HG02938 (cell line): ENCODE results near the gene HOXC4.
"Not testable (repeated sequence)": the region's sequence is repeated elsewhere in the genome, so short reads cannot be mapped to it uniquely, and the experiment has no call there.

Experiments
- ATAC-seq: cut with Tn5 transposase; IDR thresholded peaks from one replicate; pipeline ENCODE4 v1.9.1; 2021; ENCODE audit warnings: mild to moderate bottlenecking, moderate library complexity; ENCODE audit not compliant: unreplicated experiment

Gene HOXC4

DNA sequence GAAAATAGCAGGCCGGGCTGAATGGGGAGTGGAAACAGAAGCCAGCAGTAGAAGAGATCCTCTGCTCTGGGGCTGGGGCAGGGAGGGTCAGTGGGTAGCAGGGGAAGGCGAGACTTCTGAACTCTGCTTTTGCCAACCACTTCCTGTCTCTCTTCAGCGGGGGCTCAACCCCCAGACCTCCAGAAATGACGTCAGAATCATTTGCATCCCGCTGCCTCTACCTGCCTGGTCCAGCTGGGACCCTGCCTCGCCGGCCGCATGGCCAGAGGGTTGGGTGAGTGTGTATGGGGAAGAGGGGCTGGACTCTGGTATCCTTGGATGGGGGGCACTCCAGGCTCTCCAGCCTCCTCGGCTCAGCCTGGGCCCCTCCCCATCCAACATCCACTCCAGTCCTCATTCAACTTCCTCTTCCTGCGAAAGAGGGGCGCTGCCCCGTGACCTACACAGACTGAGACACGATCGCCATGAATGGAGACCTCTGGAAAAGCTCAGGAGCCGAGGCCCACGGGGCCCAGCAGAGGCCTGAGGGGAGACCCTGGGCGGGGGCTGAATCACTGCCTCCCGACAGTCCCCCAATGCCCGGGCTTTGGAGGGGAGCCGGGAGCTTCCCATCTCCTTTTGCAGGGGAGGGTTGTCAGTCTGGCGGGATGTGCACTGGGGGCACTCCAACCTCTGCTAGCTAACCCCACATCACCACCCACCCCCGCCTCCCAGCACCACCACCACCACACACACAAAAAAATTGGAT is 458 bp upstream of the HOXC4 start:
- ATAC-seq = peak; percentile 58

DNA sequence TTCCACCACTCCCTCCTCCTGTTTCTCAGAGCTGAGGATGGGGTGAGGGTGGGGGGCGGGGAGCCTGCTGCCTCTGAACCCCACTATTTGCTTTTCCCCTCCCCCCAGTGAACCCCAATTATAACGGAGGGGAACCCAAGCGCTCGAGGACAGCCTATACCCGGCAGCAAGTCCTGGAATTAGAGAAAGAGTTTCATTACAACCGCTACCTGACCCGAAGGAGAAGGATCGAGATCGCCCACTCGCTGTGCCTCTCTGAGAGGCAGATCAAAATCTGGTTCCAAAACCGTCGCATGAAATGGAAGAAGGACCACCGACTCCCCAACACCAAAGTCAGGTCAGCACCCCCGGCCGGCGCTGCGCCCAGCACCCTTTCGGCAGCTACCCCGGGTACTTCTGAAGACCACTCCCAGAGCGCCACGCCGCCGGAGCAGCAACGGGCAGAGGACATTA is 1.1 kb downstream of the HOXC4 start:
- no peak for ATAC-seq

DNA sequence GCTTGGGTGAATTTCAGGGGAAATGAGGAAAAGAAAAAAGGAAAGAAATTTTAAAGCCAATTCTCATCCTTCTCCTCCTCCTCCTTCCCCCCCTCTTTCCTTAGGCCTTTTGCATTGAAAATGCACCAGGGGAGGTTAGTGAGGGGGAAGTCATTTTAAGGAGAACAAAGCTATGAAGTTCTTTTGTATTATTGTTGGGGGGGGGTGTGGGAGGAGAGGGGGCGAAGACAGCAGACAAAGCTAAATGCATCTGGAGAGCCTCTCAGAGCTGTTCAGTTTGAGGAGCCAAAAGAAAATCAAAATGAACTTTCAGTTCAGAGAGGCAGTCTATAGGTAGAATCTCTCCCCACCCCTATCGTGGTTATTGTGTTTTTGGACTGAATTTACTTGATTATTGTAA is 1.9 kb downstream of the HOXC4 start:
- ATAC-seq = no peak

DNA sequence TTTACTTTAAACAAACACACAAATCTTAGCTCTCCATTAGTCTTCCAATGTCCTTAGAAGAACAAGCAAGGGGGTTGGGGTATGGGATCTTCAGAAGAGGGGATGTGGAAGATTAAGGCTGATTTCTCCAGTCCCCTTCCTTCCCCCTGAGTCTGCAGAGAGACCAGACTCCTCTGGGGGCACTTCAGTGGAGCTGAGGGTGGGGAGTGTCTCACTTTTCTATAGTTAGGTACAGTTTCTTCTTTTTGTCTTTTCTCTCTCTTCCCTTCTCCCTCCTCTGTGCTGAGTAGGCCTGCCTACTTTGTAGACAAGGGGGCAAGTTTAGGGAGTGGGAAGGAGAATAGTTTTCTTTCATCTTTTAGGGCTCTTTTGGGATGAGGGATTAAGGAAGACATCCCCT is 2.5 kb downstream of the HOXC4 start:
- no peak for ATAC-seq

DNA sequence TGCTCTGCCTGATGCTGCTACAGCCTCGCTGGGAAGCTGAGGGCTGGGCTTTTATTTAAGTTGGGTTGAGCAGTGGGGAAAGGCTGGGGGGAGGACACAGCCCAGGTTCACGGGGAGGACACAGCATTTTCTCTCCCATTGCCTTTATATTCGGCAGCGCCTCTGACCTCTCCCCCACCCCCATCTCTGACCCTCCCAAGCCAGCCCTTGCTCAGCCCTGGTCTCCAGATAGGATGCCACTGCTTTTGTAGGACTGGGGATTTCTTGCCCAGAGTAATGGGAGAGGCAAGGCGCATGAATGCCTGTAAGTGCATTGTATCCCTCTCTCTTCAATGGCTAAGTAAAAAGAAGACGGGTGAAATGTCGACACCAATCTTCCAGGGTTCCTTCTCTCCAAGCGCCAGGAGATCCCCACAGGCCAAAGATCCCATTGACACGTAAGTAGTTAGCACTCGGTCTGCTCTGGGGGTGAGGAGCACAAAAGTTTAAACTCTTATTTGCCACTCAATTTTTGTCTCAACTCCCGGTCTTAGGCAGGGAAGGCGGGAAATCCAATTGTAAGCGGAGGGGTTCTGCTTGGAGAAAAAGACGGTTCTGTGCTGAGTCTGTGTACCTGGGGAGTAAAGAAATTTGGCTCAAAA is 4.6 kb downstream of the HOXC4 start:
- ATAC-seq = no peak

DNA sequence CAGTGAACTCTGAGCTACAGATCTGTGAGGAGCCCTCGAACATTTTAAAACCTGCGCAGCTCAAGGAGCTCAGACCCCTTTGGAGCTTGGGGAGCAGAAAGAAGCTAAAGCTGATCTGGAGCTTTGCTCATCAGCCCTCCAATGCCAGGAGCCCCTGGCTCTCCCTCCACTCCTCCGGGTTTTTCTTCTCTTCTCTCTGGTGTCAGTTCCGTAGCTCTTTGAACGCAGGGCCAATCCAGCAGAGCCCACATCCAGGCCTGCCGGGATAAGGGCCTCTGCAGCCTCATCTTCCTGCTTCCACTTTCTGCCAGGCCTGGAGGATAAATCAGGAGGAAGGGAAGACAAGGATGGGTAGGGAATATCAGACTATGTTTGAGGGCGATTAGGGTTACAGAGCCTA is 6.0 kb downstream of the HOXC4 start:
- no peak for ATAC-seq

DNA sequence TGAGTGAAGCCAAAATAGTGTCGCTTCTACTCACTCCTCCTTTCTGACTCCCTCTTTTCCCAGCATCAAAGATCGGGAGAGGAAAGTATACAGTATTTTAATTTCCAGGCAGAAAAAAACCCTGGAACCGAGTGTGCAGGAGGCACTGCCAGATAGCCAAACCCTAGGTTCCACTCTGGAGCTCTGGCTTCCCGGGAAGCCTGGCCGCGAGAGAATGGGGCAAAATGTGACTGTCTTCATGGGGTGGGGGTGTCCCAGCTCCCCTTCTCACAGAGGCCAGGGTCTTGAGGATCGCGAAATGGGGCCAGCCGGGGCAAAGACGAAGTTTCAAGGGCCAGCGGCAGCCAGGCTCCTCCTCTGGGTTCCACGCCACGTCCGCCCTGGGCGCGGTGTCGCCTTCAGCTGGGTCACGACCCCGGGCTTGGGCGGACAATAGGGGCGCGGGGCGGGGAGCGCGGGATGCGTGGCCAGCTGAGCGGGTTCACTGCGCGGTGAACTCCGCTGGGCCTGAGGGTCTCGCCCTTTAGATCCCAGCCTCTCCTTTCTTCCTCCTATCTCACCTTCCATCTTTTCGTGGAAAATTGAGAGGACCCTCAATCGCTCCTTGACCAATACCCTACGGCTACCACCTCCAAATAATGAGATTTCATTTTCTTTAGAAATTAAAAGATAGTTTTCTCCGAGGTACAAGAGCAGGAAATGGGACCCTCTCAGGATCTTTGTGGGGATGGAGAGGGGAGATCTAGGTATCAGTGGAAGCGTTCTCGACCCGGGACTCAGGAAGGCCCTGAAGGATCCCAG is 6.7 kb downstream of the HOXC4 start:
- no peak for ATAC-seq

DNA sequence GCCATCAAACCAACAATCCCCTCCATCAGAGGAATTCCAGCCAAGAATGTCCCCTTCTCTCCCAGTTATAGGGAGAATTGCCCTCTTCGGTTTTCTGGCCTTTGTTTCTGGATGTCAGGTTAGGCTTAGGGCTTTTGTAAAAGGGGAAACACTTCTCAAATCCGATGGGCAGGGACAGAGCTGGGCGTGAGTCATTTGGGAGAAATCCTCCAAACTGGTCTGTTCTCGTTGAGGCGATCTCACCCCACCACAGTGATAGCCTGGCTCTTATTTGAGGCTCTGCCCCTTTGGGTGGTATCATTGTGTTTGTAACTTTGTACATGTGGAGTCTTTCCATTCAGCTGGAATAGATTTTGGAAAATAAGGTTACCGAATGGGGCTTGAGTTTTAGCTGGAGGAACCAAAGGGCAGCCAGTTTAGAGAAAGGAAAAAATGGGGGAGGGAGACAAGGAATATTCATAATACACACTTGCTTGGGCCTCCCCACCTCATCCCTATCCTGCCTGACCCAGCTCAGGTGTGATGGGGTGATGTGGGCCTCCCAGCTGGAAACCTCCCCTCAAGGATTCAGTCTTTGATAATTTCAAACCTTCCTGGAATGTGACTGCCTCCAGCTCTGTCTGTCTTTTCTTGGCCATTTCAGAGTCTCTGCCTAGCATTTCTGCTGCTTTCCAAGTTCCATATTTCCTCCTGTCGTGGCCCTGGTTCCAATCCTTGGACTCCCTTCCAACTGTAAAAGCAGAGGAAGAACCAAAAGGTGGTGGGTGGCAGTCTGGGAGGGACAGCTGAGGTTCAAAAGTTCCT is 7.5 kb downstream of the HOXC4 start:
- ATAC-seq = no peak

DNA sequence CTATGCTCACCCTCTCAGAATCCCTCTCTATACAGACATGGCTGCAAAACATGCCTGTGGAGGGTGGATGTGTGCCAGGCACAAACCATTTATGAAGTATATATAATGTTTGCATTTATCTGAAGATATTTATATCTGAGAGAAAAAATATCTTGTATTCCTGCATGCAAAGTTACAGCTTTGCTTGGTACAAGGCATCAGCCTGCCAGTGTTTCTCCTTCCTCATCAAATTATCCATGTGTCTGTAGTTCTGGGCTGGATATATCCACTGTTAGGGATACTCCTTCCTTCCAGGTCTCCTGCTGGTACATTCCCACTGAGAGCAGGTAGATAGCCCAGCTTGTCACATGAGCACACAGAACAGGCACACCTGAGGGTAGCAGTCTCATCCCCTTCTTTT is 12.0 kb downstream of the HOXC4 start:
- ATAC-seq = no peak

DNA sequence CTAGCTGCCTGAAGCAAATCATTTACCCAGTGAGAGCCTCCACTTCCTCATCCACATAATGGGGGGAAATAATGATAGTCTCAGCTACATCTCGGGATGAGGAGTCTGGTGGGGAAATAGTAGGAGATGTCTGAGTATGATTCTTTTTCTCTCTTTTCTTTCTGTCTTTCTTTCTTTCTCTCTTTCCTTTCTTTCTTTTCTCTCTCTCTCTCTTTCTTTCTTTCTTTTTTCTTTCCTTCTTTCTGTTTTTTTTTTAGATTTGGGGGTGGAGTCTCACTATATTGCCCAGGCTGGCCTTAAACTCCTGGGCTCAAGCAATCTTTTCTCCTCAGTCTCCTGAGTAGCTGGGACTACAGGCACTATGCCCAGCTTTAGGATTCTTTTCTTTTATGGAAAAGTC is 12.8 kb downstream of the HOXC4 start:
- no peak for ATAC-seq

DNA sequence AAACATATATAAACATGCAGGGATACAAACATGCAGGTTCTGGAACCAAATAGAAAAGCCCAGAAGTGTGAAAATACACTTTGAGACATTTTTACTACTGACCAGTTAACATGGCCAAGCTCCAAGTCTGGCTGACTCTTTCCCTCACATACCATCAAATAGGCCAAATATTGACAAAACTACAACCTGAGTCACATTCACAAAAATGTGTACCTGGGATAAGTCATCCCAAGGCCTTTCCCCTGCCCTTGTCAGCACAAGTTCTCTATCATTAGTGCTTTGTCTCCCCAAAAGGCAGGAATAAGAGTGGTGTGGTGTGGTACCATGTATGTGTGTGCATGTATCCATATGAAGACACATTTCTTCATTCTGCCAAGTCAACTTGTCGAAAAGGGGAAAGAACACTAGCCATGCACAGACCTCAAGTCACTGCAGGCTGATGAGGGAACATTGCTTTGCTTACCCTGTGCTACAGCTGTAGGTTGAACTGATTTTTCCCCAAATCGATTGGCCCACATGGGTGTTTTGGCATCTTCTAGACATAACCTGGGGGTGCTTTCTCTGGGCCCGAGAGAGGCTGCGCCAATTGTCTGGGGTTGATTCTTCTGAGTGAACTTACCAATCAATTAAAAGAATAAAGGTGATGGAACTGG is 14.9 kb downstream of the HOXC4 start:
- ATAC-seq = no peak

DNA sequence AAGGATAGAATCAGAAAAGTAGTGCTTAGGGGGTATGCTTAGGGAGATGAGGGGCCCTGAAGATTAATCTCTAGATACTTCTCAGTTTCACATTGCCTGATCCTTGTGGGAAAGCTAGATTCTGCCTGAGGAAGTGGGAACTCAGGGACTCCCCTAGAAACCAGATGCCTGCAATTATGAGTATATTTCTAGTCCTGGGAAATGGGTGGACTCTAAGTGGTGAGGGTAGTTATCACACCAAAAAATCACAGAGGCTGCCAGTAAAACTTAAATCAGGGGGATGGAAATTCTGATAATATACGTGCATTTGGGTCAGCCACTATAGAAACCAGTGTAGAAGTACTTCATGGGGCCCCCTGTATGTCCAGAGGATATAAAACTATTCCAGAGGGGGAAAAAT is 18.3 kb downstream of the HOXC4 start:
- ATAC-seq = no peak

DNA sequence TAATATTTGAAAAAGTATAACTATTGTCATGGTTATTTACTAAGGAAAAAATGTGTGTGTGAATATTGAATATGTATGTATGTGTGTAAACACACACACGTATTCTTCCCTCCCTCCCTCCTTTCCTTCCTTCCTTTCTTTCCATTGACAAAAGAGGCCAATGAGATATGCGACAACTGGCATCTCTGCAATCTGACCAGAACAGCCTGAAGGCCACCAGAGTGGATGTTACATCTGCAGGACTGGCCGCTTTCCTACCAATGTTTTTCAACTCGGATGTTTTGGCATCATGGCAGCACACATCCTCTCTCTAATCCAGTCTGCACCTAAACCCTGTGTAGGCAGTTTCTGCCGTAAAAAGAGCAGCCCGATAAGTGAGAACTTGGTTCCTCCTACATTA is 20.7 kb downstream of the HOXC4 start:
- ATAC-seq = no peak

DNA sequence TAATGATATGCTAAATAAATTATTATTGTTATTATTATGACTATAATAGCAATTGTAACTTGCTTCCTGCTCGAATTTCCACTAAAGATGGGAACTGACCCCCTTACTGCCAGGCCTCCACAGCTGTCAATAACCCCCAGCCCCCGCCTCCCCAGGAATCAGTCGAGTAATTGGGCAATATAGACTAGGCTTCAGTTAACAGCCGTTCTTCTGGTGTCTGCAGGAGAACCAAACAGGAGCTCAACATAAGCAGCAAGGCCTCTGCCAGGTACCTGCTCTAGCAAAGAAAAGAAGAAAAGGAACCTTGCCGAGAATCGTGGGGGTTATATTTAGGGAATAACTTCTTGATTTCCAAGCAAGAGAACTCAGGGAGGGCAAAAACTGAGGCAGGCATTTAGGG is 21.8 kb downstream of the HOXC4 start:
- ATAC-seq = no peak

DNA sequence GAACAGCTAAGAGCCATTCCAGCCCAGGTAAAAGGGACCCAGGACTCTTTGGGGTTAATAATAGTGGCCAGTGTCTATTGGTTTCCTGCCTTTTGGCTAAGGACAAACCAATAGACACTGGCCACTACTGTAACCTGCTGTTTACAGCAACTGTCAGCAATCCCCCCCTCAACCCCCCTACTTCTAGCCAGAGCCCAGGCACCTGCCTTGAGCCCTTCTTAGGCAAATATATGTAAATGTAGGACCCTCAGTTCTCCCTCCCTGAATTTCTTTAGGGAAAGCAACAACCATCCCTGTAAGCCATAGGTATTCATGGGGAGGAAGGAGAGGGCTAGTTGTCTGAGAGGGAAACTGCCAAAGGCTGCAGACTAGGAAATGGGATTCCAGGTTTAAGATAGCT is 22.3 kb downstream of the HOXC4 start:
- no peak for ATAC-seq

DNA sequence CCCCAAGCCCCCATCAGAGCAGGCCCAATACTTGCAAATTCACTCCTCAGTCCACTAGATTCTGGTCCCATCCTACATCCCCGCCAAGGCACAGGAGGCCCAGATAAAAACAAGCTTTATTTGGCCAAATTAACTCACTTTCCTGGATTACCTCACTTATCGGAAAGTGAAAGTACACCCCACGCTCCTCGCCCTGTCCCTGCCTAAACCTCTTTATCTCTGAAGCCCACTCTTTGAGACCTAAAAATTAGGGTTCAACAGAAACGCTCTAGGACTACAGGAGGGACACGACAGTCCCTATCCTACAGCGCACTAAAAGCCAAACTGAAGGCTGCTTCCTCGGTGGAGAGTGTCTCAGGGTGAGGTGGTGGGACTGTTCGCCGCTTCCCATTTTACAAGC is 24.2 kb downstream of the HOXC4 start:
- not testable (repeated sequence) for ATAC-seq

DNA sequence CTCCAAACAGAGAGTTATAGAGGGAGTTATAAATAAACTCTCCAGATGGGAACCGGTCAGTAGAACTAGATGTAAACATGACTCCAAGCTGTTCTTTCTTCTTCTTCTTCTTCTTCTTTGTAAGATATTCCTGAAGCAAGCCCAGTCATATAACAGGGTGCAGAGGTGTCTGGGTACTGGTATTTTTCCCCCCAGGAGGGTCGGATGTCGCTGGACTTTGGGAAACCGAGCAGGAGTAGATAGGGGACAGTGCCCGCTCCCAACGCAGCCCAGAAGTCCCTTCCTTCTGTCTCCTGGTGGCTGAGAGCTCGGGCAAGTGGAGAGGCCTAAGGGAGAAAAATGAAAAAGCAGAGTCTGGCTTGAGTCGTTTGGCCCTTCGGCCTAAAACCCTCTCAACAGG is 25.5 kb downstream of the HOXC4 start:
- ATAC-seq = not testable (repeated sequence)

DNA sequence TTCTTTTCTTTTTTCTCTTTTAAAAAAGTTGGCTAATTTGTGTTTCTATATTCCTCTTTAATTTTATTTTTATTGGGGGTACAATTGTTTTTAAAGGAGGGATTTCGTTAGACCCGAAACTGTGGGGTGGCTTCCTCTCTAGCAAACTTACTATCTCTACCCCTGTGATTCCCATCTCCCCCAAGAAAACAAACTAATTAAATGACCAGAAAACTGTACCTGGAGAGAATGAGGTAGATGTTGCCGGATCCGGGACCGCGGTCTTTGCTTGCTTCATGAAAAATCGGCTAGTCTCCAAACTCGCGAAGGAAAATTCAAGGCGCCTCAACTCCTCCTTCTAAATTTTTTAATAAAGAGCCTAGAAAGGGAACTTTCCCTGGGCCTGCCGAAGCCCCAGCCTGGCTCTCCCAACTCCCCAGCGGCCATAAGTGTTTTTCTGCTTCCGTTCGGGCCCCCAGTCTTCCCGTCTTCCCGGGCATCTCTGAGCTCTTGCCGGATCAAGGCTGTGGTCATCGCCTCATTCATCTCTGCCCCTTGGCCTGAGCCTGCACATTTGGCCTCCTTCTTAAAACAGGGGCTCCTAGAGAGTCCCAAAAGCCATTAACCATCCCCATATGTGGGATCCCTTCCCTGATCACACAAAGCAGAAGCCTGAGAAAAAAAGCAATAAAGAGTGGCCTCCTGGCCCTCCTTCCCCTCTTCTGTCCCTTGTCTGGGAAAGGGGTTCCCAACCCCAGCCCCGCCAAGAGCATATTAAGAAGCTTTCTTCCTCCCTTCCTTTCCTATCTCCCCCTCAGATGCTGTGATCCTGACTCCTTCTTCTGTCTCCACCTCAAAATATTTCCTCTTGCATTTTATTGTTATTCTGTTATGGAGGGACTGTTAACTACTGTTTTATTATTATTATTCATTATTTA is 26.6 kb downstream of the HOXC4 start:
- ATAC-seq = not testable (repeated sequence)

DNA sequence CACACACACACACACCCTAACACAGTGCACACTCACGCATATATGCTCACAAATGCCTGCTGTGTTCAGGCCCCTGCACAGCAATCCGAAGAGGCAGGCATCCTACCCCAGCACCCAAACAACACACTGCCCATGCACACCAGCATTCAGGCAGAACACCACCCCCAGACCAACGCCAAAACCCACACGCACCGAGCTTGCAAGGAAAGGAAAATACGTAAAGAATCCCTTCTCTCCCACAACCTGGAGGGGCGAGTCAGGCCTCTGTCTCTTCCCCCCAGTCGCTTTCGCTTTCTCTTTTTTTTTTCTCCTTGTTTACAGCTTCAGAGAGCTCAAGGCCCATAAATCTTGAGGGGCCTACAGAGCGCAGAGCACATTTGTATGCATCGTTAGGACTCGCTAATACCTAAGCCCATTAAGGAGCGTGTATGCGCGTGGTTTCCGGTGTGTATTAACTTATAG is 27.4 kb downstream of the HOXC4 start:
- not testable (repeated sequence) for ATAC-seq
